DND-41 (cell line): ENCODE data around the gene RMI1.

ENCODE experiments used
- ATAC-seq: fragments of 200-7000 bp; cut with Tn5 transposase; 3 replicates; pipeline ENCODE4 v1.9.1; 2021; ENCODE audit warnings: low read depth; ENCODE audit not compliant: insufficient read depth
- DNase-seq: peaks from one replicate; pipeline ENCODE4 v3.0.0-alpha.2; 2020
- H2AFZ ChIP-seq: 2 replicates; pipeline ENCODE4 v1.6.0; 2012; ENCODE audit warnings: low read depth, low read length
- H3K27ac ChIP-seq: 2 replicates; pipeline ENCODE4 v1.5.1; 2012; ENCODE audit warnings: low read length, inconsistent platforms
- H3K27me3 ChIP-seq: fragments of 200-600 bp; sonication (generic); 2 replicates; pipeline ENCODE4 v1.6.0; 2012; ENCODE audit warnings: low read length, mild to moderate bottlenecking, inconsistent platforms; ENCODE audit not compliant: insufficient read depth, poor library complexity
- H3K36me3 ChIP-seq: 2 replicates; pipeline ENCODE4 v1.5.1; 2012; ENCODE audit warnings: low read length, inconsistent platforms; ENCODE audit not compliant: insufficient read depth
- H3K4me1 ChIP-seq: 2 replicates; pipeline ENCODE4 v1.5.1; 2012; ENCODE audit warnings: mild to moderate bottlenecking, low read length; ENCODE audit not compliant: insufficient read depth
- H3K4me2 ChIP-seq: 2 replicates; pipeline ENCODE4 v1.6.0; 2012; ENCODE audit warnings: mild to moderate bottlenecking, moderate library complexity, low read length, inconsistent platforms; ENCODE audit not compliant: insufficient read depth
- H3K4me3 ChIP-seq, 2 experiments: fragments of 200-600 bp in 1 of 2; shearing (Covaris generic) in 1 of 2; 2 replicates each; pipeline ENCODE4 v1.5.1; 2012 to 2016; ENCODE audit warnings: inconsistent platforms in 2 of 2, low read length in 2 of 2, mild to moderate bottlenecking in 2 of 2, low read depth in 1 of 2, moderate library complexity in 1 of 2
- H3K79me2 ChIP-seq: 2 replicates; pipeline ENCODE4 v1.6.0; 2012; ENCODE audit warnings: low read length, inconsistent platforms; ENCODE audit not compliant: insufficient read depth
- H3K9ac ChIP-seq: 2 replicates; pipeline ENCODE4 v1.6.0; 2012; ENCODE audit warnings: low read depth, mild to moderate bottlenecking, inconsistent platforms, low read length, moderate library complexity
- H3K9me3 ChIP-seq: 2 replicates; pipeline ENCODE4 v1.5.1; 2012; ENCODE audit warnings: low read length, moderate library complexity, mild to moderate bottlenecking, inconsistent platforms; ENCODE audit not compliant: insufficient read depth, severe bottlenecking
- H4K20me1 ChIP-seq: 2 replicates; pipeline ENCODE4 v1.6.0; 2012; ENCODE audit warnings: low read length; ENCODE audit not compliant: insufficient read depth
- EZH2 ChIP-seq: IDR thresholded peaks from 3 replicates; pipeline ENCODE4 v1.6.1; 2012; ENCODE audit warnings: borderline replicate concordance, low read depth, mild to moderate bottlenecking, moderate library complexity, low read length, inconsistent platforms; ENCODE audit not compliant: severe bottlenecking
- TF ChIP-seq, protein P1 (sequence below): IDR thresholded peaks from 2 replicates; pipeline ENCODE4 v1.5.1; 2012; ENCODE audit warnings: borderline replicate concordance, low read length, moderate library complexity, mild to moderate bottlenecking; ENCODE audit not compliant: poor library complexity, severe bottlenecking; ENCODE audit errors: extremely low read depth

The RMI1 gene

DNA sequence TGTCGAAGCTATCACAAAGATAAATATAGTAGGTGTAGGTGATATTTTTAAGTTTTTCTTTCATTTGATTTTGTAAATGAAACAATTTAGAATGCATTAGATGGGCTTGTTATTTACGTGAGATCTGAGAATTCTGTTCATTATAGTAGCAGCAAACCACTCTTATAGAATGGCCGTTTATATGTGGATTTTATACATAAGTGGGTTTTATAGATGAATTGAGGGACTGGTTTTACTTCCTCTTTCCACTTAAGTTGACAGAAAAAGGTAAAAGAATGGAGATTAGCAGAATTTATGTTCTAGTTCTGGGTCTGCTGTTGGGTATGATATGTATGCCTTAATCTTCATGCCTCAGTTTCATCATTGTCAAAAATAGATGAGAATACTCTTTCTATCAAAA is 5.6 kb downstream of the RMI1 start:
- Histone ChIP-seq H3K27me3 (no peaks in the 10 kb centered on the region), H2AFZ (no peak overlapping the region), H3K4me3 (no peak overlapping the region), H3K4me1 (peaks cover 33% of the 10 kb centered on the region), H3K4me2 (no peak overlapping the region), H3K36me3 (peaks cover 21% of the 10 kb centered on the region), H3K79me2 (peaks cover 96% of the 10 kb centered on the region), H3K9ac (no peak overlapping the region), H3K9me3 (no peaks in the 10 kb centered on the region), H3K27ac (no peak overlapping the region), H4K20me1 (peaks cover 21% of the 10 kb centered on the region; the same call in 1 of the 2 replicates)
- ATAC-seq (no peak), DNase-seq (no peak)
- TF ChIP-seq, protein P1, sequence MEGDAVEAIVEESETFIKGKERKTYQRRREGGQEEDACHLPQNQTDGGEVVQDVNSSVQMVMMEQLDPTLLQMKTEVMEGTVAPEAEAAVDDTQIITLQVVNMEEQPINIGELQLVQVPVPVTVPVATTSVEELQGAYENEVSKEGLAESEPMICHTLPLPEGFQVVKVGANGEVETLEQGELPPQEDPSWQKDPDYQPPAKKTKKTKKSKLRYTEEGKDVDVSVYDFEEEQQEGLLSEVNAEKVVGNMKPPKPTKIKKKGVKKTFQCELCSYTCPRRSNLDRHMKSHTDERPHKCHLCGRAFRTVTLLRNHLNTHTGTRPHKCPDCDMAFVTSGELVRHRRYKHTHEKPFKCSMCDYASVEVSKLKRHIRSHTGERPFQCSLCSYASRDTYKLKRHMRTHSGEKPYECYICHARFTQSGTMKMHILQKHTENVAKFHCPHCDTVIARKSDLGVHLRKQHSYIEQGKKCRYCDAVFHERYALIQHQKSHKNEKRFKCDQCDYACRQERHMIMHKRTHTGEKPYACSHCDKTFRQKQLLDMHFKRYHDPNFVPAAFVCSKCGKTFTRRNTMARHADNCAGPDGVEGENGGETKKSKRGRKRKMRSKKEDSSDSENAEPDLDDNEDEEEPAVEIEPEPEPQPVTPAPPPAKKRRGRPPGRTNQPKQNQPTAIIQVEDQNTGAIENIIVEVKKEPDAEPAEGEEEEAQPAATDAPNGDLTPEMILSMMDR: no peak
- TF ChIP-seq EZH2: no peak

DNA sequence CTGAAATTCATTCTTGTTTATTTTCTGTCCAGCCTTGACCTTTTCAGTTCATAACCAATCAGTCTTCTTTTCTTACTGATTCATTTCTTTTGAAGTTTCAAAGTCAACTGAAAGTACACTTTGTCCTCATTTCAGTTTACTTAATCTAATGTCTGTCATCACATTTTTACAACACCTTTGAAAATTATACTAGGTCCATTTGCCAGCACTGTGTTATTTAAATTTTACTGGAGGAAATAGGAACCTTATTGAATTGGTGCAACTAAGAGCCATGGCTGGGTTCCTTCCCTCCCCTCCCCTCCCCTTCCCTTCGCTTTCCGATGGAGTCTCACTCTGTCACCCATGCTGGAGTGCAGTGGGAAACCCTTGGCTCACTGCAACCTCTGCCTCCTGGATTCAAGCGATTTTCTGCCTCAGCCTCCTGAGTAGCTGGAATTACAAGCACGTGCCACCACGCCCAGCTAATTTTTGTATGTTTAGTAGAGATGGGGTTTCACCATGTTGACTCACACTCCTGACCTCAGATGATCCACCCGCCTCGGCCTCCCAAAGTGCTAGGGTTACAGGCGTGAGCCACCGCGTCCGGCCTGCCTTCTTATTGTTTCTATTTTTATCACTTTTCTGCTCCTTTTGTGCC is 6.3 kb downstream of the RMI1 start:
- H3K79me2 ChIP-seq: peaks cover 96% of the 10 kb centered on the region
- H3K27me3 ChIP-seq: no peaks in the 10 kb centered on the region
- ATAC-seq: no peak
- H3K4me3 ChIP-seq: no peak overlapping the region
- H3K9me3 ChIP-seq: no peaks in the 10 kb centered on the region
- peaks cover 29% of the 10 kb centered on the region for H3K4me1 ChIP-seq
- DNase-seq: no peak
- H3K4me2 ChIP-seq: no peak overlapping the region
- peaks cover 21% of the 10 kb centered on the region; the same call in 1 of the 2 replicates for H4K20me1 ChIP-seq
- H3K9ac ChIP-seq: no peak overlapping the region
- no peak overlapping the region for H3K27ac ChIP-seq
- TF ChIP-seq, protein P1: no peak
- H2AFZ ChIP-seq: no peak overlapping the region
- peaks cover 24% of the 10 kb centered on the region for H3K36me3 ChIP-seq

DNA sequence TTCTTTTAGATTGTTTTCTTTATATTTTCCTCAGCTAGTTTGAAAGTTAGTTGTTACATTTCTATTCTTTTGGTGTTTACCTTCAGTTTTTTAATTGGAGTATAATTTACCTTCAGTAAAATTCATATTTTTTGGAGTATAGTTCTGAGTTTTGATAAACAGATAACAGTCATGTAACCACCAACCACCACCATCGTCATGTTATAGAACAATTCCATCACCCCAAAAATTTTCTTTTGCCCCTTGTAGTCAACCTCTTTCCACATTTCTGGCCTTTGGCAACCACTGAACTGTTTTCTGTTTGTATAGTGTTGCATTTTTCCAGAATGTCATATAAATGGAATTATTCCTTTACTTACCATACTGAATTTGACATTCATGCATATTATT is 6.8 kb downstream of the RMI1 start:
- Histone ChIP-seq H4K20me1 (peaks cover 23% of the 10 kb centered on the region; the same call in 1 of the 2 replicates), H3K27ac (no peak overlapping the region), H3K4me2 (no peak overlapping the region), H2AFZ (no peak overlapping the region), H3K36me3 (peaks cover 24% of the 10 kb centered on the region), H3K9me3 (no peaks in the 10 kb centered on the region), H3K79me2 (peaks cover 96% of the 10 kb centered on the region), H3K9ac (no peak overlapping the region), H3K4me1 (peaks cover 24% of the 10 kb centered on the region), H3K4me3 (no peak overlapping the region), H3K27me3 (no peaks in the 10 kb centered on the region)
- no peak for TF ChIP-seq EZH2
- TF ChIP-seq, protein P1: no peak
- DNase-seq (no peak), ATAC-seq (no peak)

DNA sequence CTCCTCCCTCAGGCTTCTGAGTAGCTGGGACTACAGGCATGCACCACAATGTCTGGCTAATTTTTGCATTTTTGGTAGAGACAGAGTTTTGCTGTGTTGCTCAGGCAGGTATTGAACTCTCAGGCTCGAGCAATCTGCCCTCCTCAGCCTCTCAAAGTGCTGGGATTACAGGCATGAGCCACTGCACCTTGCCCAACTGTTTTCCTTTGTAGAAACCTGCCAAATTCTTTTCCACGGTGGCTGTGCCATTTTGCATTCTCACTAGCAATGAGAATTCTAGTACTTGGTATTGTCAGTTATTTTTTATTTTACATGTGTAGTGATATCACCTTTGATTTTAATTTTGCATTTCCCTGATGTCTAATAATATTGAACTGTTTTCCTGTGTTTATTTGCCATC is 7.8 kb downstream of the RMI1 start:
- Histone ChIP-seq H3K27me3 (no peaks in the 10 kb centered on the region), H3K9me3 (no peaks in the 10 kb centered on the region), H3K27ac (no peak overlapping the region), H3K4me3 (no peak overlapping the region), H4K20me1 (peaks cover 24% of the 10 kb centered on the region; the same call in 1 of the 2 replicates), H3K36me3 (peaks cover 29% of the 10 kb centered on the region), H3K4me1 (peaks cover 14% of the 10 kb centered on the region), H2AFZ (no peak overlapping the region), H3K4me2 (no peak overlapping the region), H3K79me2 (peaks cover 96% of the 10 kb centered on the region), H3K9ac (no peak overlapping the region)
- DNase-seq: no peak
- ATAC-seq: no peak
- TF ChIP-seq EZH2: no peak
- TF ChIP-seq, protein P1: no peak
